NOMO-1 treated with DMSO at 0.1 percent for 48 hours (cell line): Measurements from ENCODE around the gene SNRNP70.
A peak's percentile ranks its signal among the peaks of the same experiment; 100 is the strongest.
"Not testable (repeated sequence)": the region's sequence is repeated elsewhere in the genome, so short reads cannot be mapped to it uniquely, and the experiment has no call there.

Experiments used
- DNase-seq: peaks from one replicate; lab custom pipeline; 2025; ENCODE audit not compliant: unreplicated experiment; lab: John Stamatoyannopoulos, UW

Gene SNRNP70, protein sequence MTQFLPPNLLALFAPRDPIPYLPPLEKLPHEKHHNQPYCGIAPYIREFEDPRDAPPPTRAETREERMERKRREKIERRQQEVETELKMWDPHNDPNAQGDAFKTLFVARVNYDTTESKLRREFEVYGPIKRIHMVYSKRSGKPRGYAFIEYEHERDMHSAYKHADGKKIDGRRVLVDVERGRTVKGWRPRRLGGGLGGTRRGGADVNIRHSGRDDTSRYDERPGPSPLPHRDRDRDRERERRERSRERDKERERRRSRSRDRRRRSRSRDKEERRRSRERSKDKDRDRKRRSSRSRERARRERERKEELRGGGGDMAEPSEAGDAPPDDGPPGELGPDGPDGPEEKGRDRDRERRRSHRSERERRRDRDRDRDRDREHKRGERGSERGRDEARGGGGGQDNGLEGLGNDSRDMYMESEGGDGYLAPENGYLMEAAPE

GRCh38 chr19:49085020-49085867, at the start of gene SNRNP70:
Gene SNRNP70, plus strand, starts transcription at chr19:49085451. Its CDS starts 964 bp downstream, at chr19:49086415.
- peak; percentile 99 for DNase-seq

- peak; percentile 24 for DNase-seq
These were observed 48.4 kb upstream of the SNRNP70 start, which contains the start of gene CGB1 for GRCh38 chr19:49036815-49037214. Gene CGB1, minus strand, starts transcription at chr19:49036895. Its CDS starts 184 bp downstream, at chr19:49036711.

- not testable (repeated sequence) for DNase-seq
These were observed 47.1 kb upstream of the SNRNP70 start for GRCh38 chr19:49038111-49038510.

GRCh38 chr19:49038557-49039276, 46.5 kb upstream of the SNRNP70 start:
- DNase-seq: not testable (repeated sequence)

DNA sequence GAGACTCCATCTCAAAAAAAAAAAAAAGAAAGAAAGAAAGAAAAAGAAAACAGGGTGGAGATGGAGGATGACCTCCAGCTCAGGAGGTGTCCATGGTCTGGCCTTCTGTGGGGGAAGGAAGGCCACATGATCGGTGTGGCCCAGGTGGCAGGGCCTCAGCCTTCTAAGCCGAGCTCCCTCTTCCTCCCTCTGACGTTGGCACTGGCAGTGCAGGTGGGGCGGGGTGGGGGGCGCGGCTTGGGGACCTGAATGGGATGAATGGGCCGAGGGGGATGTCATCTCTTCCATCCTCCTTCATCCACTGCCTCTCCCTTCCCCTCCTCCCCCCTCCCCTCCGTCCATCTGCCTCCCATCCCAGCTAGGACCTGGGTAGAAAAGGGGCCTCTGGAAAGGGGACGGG, 45.5 kb upstream of the SNRNP70 start:
- DNase-seq: not testable (repeated sequence)

DNA sequence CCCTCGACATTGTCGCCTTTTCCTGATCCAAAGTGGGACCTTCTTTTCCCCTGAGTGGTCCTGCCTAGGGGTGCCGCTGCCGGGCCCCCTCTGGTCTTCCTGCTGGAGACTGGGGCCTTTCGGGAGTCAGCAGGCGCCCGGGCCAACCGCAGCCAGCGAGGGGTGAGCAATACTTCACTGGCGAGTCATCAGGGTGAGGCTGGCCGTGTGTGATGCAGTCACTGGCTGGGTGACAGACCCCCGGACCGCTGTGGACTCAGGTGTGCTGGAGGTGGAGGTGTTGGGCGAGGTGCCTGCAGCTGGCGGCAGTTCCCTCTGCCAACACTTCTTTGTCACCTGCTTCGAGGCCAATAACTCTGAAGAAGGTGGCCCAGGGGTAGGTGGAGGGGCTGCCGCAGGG, 43.1 kb upstream of the SNRNP70 start:
- DNase-seq: no peak

DNA sequence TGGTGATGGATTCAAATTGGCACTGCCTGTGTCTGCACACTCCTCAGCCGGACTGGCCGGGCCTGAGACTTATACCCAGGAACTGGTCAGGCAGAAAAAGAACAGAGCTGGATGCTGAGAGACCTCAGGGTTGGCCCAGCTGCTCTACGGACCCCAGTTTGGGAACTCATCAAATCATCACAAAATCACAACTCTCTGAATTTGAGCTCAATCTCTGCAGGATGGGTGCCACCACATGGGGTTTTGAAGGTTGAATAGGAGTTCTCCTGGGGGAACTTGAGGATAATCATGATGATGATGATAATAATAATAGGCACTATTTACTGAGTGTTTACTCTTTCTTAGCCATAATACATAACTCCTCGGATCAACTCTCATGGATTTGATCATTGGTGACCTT, 42.6 kb upstream of the SNRNP70 start:
- DNase-seq: not testable (repeated sequence)

DNA sequence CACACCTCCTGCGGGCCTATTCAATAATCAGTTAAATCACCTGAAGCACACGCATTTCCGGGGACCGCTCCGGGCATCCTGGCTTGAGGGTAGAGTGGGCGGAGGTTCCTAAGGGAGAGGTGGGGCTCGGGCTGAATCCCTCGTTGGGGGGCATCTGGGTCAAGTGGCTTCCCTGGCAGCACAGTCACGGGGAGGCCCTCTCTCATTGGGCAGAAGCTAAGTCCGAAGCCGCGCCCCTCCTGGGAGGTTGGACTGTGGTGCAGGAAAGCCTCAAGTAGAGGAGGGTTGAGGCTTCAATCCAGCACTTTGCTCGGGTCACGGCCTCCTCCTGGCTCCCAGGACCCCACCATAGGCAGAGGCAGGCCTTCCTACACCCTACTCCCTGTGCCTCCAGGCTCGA, 41.7 kb upstream of the SNRNP70 start, which contains the start of gene CGB5:
Gene CGB5 (plus strand): TSS at position 301 of the 400 bp plus-strand sequence. CDS start 362 bp downstream, outside the sequence.
- DNase-seq: not testable (repeated sequence)

DNA sequence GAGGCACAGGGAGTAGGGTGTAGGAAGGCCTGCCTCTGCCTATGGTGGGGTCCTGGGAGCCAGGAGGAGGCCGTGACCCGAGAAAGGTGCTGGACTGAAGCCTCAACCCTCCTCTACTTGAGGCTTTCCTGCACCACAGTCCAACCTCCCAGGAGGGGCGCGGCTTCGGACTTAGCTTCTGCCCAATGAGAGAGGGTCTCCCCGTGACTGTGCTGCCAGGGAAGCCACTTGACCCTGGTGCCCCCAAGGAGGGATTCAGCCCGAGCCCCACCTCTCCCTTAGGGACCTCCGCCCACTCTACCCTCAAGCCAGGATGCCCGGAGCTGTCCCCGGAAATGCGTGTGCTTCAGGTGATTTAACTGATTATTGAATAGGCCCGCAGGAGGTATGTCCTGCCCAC, 36.2 kb upstream of the SNRNP70 start, which contains the start of gene CGB8:
Gene CGB8 (minus strand): TSS at position 101 of the 400 bp plus-strand sequence. CDS start 372 bp downstream, outside the sequence.
- not testable (repeated sequence) for DNase-seq

GRCh38 chr19:49049834-49050233, 35.4 kb upstream of the SNRNP70 start:
- not testable (repeated sequence) for DNase-seq

DNA sequence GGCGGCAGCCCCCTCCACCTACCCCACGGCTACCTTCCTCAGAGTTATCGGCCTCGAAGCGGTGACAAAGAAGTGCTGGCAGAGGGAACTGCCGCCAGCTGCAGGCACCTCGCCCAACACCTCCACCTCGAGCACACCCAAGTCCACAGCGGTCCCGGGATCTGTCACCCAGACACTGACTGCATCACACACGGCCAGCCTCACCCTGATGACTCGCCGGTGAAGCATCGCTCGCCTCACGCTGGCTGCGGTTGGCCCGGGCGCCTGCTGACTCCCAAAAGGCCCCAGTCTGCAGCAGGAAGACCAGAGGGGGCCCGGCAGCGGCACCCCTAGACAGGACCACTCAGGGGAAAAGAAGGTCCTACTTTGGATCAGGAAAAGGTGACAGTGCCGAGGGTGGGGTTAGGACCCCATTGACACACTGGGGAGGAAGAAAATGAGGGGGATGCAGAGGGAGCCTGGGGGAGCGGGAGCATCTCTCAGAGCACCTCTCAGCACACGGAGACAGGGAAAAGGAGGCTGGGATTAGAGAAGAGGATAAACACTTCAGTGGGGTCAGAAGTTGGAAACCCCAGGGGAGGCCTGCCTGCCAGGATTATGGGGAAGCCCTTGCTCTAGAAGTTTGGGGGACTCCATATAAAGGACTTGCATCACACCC, 34.7 kb upstream of the SNRNP70 start:
- DNase-seq: not testable (repeated sequence)

DNA sequence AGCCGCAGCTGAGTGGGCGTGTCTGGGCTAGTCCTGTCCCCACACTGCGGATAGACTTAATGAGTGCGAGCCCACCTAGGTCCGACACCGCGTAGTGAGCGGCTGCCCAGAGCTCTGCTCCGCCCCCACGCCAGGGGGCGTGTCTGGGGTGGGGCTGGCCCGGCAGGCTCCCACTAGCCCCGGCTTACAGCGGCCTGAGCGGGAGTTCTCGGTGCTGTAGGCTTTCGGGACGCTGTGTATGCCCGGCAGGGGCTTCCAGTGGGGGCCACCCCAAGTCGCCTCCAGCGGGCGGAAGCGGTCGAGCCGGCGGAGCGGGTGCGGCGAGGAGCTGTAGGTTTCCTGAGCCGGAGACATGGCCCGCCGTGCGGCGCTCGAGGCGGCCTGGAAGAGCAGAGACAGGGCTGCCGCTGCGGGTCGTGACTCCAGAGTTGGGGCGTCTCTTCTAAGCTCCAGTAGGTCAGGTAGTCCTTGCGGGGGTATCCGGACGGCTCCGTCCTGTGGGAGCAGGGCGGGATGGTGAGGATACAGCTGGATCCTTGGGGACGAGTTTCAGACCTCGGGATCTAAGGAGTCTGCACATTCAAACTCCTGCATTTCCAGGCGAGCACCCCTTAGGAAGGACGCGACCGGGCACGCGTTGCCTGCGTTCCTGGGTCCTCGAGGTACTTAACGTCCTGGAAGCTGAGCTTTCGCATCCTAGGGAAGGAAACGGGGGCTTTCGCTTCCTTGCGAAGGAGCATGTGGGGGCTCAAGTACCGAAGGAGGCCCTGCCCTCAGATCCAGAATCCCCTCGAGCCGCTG, 28.9 kb upstream of the SNRNP70 start:
- peak; percentile 17 for DNase-seq

GRCh38 chr19:49056902-49057596, 28.2 kb upstream of the SNRNP70 start:
- DNase-seq: not testable (repeated sequence)

DNA sequence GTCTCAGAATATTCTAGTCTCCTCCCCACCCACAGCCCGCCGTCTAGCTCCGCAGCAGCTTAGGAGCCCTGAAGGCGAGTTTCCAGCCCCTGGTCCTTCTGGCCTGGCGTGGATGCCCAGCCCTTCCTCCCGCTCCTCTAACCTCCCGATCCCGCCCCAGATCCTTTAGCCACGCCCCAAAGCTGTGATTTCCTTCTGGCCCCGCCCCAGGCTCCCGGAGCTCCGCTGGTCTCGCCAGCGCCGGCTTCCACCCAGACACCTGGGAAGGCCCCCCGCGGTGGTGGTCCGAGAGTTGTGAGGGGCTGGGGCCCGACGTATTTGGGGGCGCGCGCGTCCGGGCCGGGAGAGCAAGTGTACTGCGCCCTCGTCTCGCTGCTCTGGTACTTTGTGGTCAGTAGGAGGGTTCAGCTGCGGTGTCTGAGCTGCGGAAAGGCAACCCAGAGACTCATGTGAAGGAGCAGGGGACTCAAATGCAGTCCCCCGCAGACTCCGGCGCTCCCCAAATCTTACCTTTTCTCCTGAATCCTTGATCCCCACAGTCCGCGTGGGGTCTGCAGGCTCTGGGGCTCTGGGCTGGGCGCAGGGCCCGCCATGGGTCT, 27.5 kb upstream of the SNRNP70 start, which contains the start of gene CGB7:
Gene CGB7 (minus strand): TSS at position 114 of the 599 bp plus-strand sequence. CDS start 2,374 bp downstream, outside the sequence.
- DNase-seq: no peak

- DNase-seq: no peak
These were observed 26.7 kb upstream of the SNRNP70 start for GRCh38 chr19:49058562-49058961.

- DNase-seq: no peak
These were observed 26.2 kb upstream of the SNRNP70 start for GRCh38 chr19:49059053-49059452.

DNA sequence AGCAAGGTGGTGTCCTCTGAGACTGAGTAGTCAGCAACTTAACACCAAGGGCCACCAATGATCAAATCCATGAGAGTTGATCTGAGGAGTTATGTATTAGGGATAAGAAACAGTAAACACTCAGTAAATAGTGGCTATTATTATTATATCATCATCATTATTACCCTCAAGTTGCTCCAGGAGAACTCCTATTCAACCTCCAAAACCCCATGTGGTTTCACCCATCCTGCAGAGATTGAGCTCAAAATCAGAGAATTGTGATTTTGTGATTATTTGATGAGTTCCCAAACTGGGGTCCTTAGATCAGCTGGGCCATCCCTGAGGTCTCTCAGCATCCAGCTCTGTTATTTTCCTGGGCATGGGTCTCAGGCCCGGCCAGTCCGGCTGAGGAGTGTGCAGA, 24.3 kb upstream of the SNRNP70 start:
- DNase-seq: no peak

- DNase-seq: no peak
These were observed 23.8 kb upstream of the SNRNP70 start for GRCh38 chr19:49061445-49061844.
